Neural progenitor cell (in vitro differentiated cells): ENCODE results near the gene GATAD2B. TPM values are rescaled to one million over a fixed set of nuclear protein-coding genes. Genes with fewer than 3 reads are reported as not detected.

Source experiments
- DNase-seq: peaks from one replicate; pipeline ENCODE4 v3.0.0-alpha.2; 2016; ENCODE audit warnings: low spot score
- H2AFZ ChIP-seq: fragments of 200-600 bp; sonication (generic); replicated peaks from 2 replicates; pipeline ENCODE4 v1.6.1; 2016; ENCODE audit warnings: antibody characterized with exemption
- H3F3A ChIP-seq: fragments of 200-600 bp; sonication (generic); 2 replicates; pipeline ENCODE4 v1.6.1; 2016; ENCODE audit warnings: antibody characterized with exemption, low read depth
- H3K27ac ChIP-seq: fragments of 200-600 bp; sonication (generic); 2 replicates; pipeline ENCODE4 v1.5.1; 2016; ENCODE audit warnings: mild to moderate bottlenecking
- H3K27me3 ChIP-seq: fragments of 200-600 bp; sonication (generic); 2 replicates; pipeline ENCODE4 v1.6.1; 2016; ENCODE audit warnings: mild to moderate bottlenecking, moderate library complexity
- H3K36me3 ChIP-seq: fragments of 200-600 bp; sonication (generic); 2 replicates; pipeline ENCODE4 v1.5.1; 2016
- H3K4me1 ChIP-seq: fragments of 200-600 bp; sonication (generic); 2 replicates; pipeline ENCODE4 v1.6.1; 2016; ENCODE audit warnings: mixed run types
- H3K4me2 ChIP-seq: fragments of 200-600 bp; sonication (generic); 2 replicates; pipeline ENCODE4 v1.6.1; 2016
- H3K4me3 ChIP-seq: fragments of 200-600 bp; sonication (generic); 2 replicates; pipeline ENCODE4 v1.5.1; 2016
- H3K79me2 ChIP-seq: fragments of 200-600 bp; sonication (generic); 2 replicates; pipeline ENCODE4 v1.6.1; 2016; ENCODE audit warnings: low read depth
- H3K9ac ChIP-seq: fragments of 200-600 bp; sonication (generic); 2 replicates; pipeline ENCODE4 v1.6.1; 2016
- H3K9me3 ChIP-seq: fragments of 200-600 bp; sonication (generic); 2 replicates; pipeline ENCODE4 v1.5.1; 2016; ENCODE audit warnings: low read depth
- H4K20me1 ChIP-seq: fragments of 200-600 bp; sonication (generic); 2 replicates; pipeline ENCODE4 v1.6.1; 2016; ENCODE audit warnings: low read depth
- H3K27ac Mint-ChIP-seq: 3 replicates; pipeline ENCODE4 v1.8.0; 2021; ENCODE audit warnings: mixed read lengths
- H3K27me3 Mint-ChIP-seq: 2 replicates; pipeline ENCODE4 v1.8.0; 2022; ENCODE audit warnings: low read depth, mild to moderate bottlenecking, inconsistent platforms, moderate library complexity, mixed read lengths; ENCODE audit not compliant: insufficient read depth
- H3K36me3 Mint-ChIP-seq: 3 replicates; pipeline ENCODE4 v1.8.0; 2021; ENCODE audit warnings: mixed read lengths
- H3K4me1 Mint-ChIP-seq: 3 replicates; pipeline ENCODE4 v1.8.0; 2021; ENCODE audit warnings: mixed read lengths
- H3K4me3 Mint-ChIP-seq: 3 replicates; pipeline ENCODE4 v1.8.0; 2021; ENCODE audit warnings: mild to moderate bottlenecking, moderate library complexity, mixed read lengths
- H3K9me3 Mint-ChIP-seq: 3 replicates; pipeline ENCODE4 v1.8.0; 2020; ENCODE audit warnings: mixed read lengths
- CTCF ChIP-seq: fragments of 200-600 bp; sonication (generic); IDR thresholded peaks from 2 replicates; pipeline ENCODE4 v1.5.1; 2017; ENCODE audit warnings: antibody characterized with exemption, mild to moderate bottlenecking
- EZH2 ChIP-seq: fragments of 200-600 bp; sonication (generic); IDR thresholded peaks from 2 replicates; pipeline ENCODE4 v1.6.1; 2017; ENCODE audit warnings: antibody characterized with exemption, mild to moderate bottlenecking, moderate library complexity
- EZH2phosphoT487 ChIP-seq: fragments of 200-600 bp; sonication (generic); IDR thresholded peaks from 2 replicates; pipeline ENCODE4 v1.6.1; 2017; ENCODE audit warnings: antibody characterized with exemption
- total RNA-seq: library from RNA; depleted of rRNA; stranded (reverse); fragments of >200 nt; gene quantifications from 2 replicates; pipeline ENCODE4 v1.2.3, GENCODE V29; 2015; ENCODE audit warnings: low replicate concordance

The GATAD2B gene
- total RNA-seq, 1 donor from 2014 or later, result 14.8 TPM

- Histone ChIP-seq H3K36me3 (no peaks in the 10 kb centered on the region), H3K27me3 (no peaks in the 10 kb centered on the region), H3K4me3 (no peak overlapping the region), H3K79me2 (no peaks in the 10 kb centered on the region), H3K4me1 (peaks cover 3% of the 10 kb centered on the region), H3K4me2 (no peak overlapping the region), H4K20me1 (peaks cover 23% of the 10 kb centered on the region), H2AFZ (no peak overlapping the region), H3K9ac (no peak overlapping the region), H3K27ac (no peak overlapping the region), H3F3A (peaks cover 16% of the 10 kb centered on the region), H3K9me3 (no peaks in the 10 kb centered on the region)
- peaks cover 8% of the 10 kb centered on the region for H3K27me3 Mint-ChIP-seq
- peak overlapping the region; percentile 7 for H3K27ac Mint-ChIP-seq
- no peak for DNase-seq
- H3K36me3 Mint-ChIP-seq, result peaks cover 20% of the 10 kb centered on the region
- no peak overlapping the region for H3K4me3 Mint-ChIP-seq
- TF ChIP-seq EZH2phosphoT487 (no peak), CTCF (no peak), EZH2 (no peak)
- peaks cover 24% of the 10 kb centered on the region for H3K4me1 Mint-ChIP-seq
- H3K9me3 Mint-ChIP-seq, result no peaks in the 10 kb centered on the region
Measured at GRCh38 chr1:153800516-153800915, 122.3 kb downstream of the GATAD2B start.

- Histone ChIP-seq H3K79me2 (no peaks in the 10 kb centered on the region), H3K9me3 (no peaks in the 10 kb centered on the region), H3K9ac (no peak overlapping the region), H4K20me1 (peaks cover 28% of the 10 kb centered on the region), H3K4me1 (peaks cover 10% of the 10 kb centered on the region), H3F3A (peaks cover 15% of the 10 kb centered on the region), H3K27me3 (no peaks in the 10 kb centered on the region), H3K27ac (no peak overlapping the region), H3K4me3 (no peak overlapping the region), H3K36me3 (no peaks in the 10 kb centered on the region), H3K4me2 (no peak overlapping the region), H2AFZ (no peak overlapping the region)
- Mint-ChIP-seq H3K27ac (peak overlapping the region; percentile 81), H3K27me3 (peaks cover 8% of the 10 kb centered on the region), H3K9me3 (no peaks in the 10 kb centered on the region), H3K4me3 (peak overlapping the region; percentile 46), H3K4me1 (peaks cover 28% of the 10 kb centered on the region), H3K36me3 (peaks cover 20% of the 10 kb centered on the region)
- no peak for DNase-seq
- TF ChIP-seq EZH2phosphoT487 (no peak), EZH2 (no peak)
Measured at GRCh38 chr1:153799566-153800465, 123.0 kb downstream of the GATAD2B start.

- Mint-ChIP-seq H3K4me1 (peaks cover 36% of the 10 kb centered on the region), H3K36me3 (peaks cover 20% of the 10 kb centered on the region), H3K27me3 (peaks cover 8% of the 10 kb centered on the region), H3K27ac (no peak overlapping the region), H3K9me3 (no peaks in the 10 kb centered on the region), H3K4me3 (peak overlapping the region; percentile 56)
- Histone ChIP-seq H3K79me2 (no peaks in the 10 kb centered on the region), H3K9ac (no peak overlapping the region), H3K27me3 (no peaks in the 10 kb centered on the region), H3K36me3 (no peaks in the 10 kb centered on the region), H3K27ac (no peak overlapping the region), H3K4me2 (no peak overlapping the region), H3K4me3 (no peak overlapping the region), H3K4me1 (peaks cover 18% of the 10 kb centered on the region), H3K9me3 (no peaks in the 10 kb centered on the region), H2AFZ (no peak overlapping the region), H3F3A (peaks cover 23% of the 10 kb centered on the region), H4K20me1 (peaks cover 36% of the 10 kb centered on the region)
- DNase-seq, result no peak
- TF ChIP-seq EZH2phosphoT487 (no peak), CTCF (no peak), EZH2 (no peak)
Measured at GRCh38 chr1:153799016-153799415, 123.8 kb downstream of the GATAD2B start.

GRCh38 chr1:153798468-153798780 lies 124.3 kb downstream of the GATAD2B start:
- no peaks in the 10 kb centered on the region for H3K27me3 ChIP-seq
- TF ChIP-seq EZH2 (no peak), EZH2phosphoT487 (no peak), CTCF (no peak)
- H3K4me2 ChIP-seq, result no peak overlapping the region
- no peaks in the 10 kb centered on the region for H3K9me3 ChIP-seq
- peaks cover 16% of the 10 kb centered on the region for H3K36me3 Mint-ChIP-seq
- H3K9me3 Mint-ChIP-seq, result no peaks in the 10 kb centered on the region
- H3K27ac ChIP-seq, result no peak overlapping the region
- H3K27ac Mint-ChIP-seq, result peak overlapping the region; percentile 50
- H3K79me2 ChIP-seq, result no peaks in the 10 kb centered on the region
- H3K9ac ChIP-seq, result no peak overlapping the region
- H3K4me1 ChIP-seq, result peaks cover 24% of the 10 kb centered on the region
- H3K36me3 ChIP-seq, result no peaks in the 10 kb centered on the region
- DNase-seq, result no peak
- peak overlapping the region; percentile 42 for H3K4me3 Mint-ChIP-seq
- H3F3A ChIP-seq, result peaks cover 29% of the 10 kb centered on the region
- peaks cover 42% of the 10 kb centered on the region for H4K20me1 ChIP-seq
- no peak overlapping the region for H3K4me3 ChIP-seq
- H2AFZ ChIP-seq, result no peak overlapping the region
- peaks cover 9% of the 10 kb centered on the region for H3K27me3 Mint-ChIP-seq
- H3K4me1 Mint-ChIP-seq, result peaks cover 36% of the 10 kb centered on the region
